GM12878 (cell line): ENCODE results near the gene CDH20. TPM values are rescaled to one million over a fixed set of nuclear protein-coding genes. Genes with fewer than 3 reads are reported as not detected.

ENCODE experiments used
- ATAC-seq: fragments of 200-7000 bp; cut with Tn5 transposase; 3 replicates; pipeline ENCODE4 v1.9.1; 2020; ENCODE audit warnings: mild to moderate bottlenecking, moderate library complexity
- BruUV-seq: library from RNA; stranded (reverse); fragments of 400-500 nt; replicated peaks from 2 replicates; lab custom pipeline; 2021; lab: Mats Ljungman, UMichigan
- CTCF ChIA-PET: fragments of 300-600 bp; sonication (Branson Sonifier 250); formaldehyde crosslinking; extraction: SDS; loops from one replicate; lab custom pipeline; 2021; ENCODE audit warnings: inconsistent platforms; lab: Yijun Ruan, JAX
- POLR2A ChIA-PET: fragments of 350-600 bp; formaldehyde crosslinking; extraction: SDS; loops from one replicate; lab custom pipeline; 2021; ENCODE audit warnings: inconsistent platforms; lab: Charles Lee
- RAD21 ChIA-PET: fragments of 300-600 bp; sonication (Branson Sonifier 250); formaldehyde crosslinking; loops from one replicate; lab custom pipeline; 2023; ENCODE audit warnings: antibody characterized with exemption; ENCODE audit not compliant: unreplicated experiment; lab: Charles Lee
- SMC1A ChIA-PET: fragments of 300-600 bp; sonication (Branson Sonifier 250); formaldehyde crosslinking; loops from one replicate; lab custom pipeline; 2023; ENCODE audit not compliant: unreplicated experiment, uncharacterized antibody; lab: Charles Lee
- DNase-seq: peaks from one replicate; pipeline ENCODE4 v3.0.0-alpha.2; 2011; ENCODE audit warnings: low read depth, low spot score
- FAIRE-seq: peaks from 3 replicates; lab custom pipeline; 2011; peaks lifted over from hg19 to GRCh38; lab: Jason Lieb, UNC
- H2AFZ ChIP-seq: 2 replicates; pipeline ENCODE4 v1.6.0; 2011; ENCODE audit warnings: low read depth, low read length, control low read depth; ENCODE audit not compliant: control insufficient read depth
- H3K27ac ChIP-seq: 2 replicates; pipeline ENCODE4 v1.5.1; 2011; ENCODE audit warnings: control low read depth; ENCODE audit not compliant: control insufficient read depth, insufficient read depth
- H3K27me3 ChIP-seq, 2 experiments: replicated peaks in 1 of 2; 2 replicates each; pipeline versions ENCODE4 v1.6.0 to v1.6.1; 2011; ENCODE audit warnings: low read length in 1 of 2; ENCODE audit not compliant: control insufficient read depth in 2 of 2, insufficient read depth in 2 of 2
- H3K36me3 ChIP-seq, 2 experiments: 2 replicates each; pipeline ENCODE4 v1.5.1; 2011; ENCODE audit warnings: low read length in 1 of 2; ENCODE audit not compliant: control insufficient read depth in 2 of 2, insufficient read depth in 2 of 2
- H3K4me1 ChIP-seq: 2 replicates; pipeline ENCODE4 v1.6.1; 2011; ENCODE audit warnings: mild to moderate bottlenecking, low read length, moderate library complexity, mixed read lengths; ENCODE audit not compliant: control insufficient read depth, insufficient read depth
- H3K4me2 ChIP-seq: 2 replicates; pipeline ENCODE4 v1.6.0; 2011; ENCODE audit warnings: control low read depth; ENCODE audit not compliant: control insufficient read depth, insufficient read depth
- H3K4me3 ChIP-seq: fragments of 200-600 bp; sonication (generic); 2 replicates; pipeline ENCODE4 v1.5.1; 2016
- H3K79me2 ChIP-seq: 2 replicates; pipeline ENCODE4 v1.6.0; 2011; ENCODE audit warnings: low read length; ENCODE audit not compliant: control insufficient read depth, insufficient read depth
- H3K9ac ChIP-seq: 2 replicates; pipeline ENCODE4 v1.8.0; 2011; ENCODE audit warnings: low read length, control low read depth, mixed read lengths; ENCODE audit not compliant: control insufficient read depth, insufficient read depth
- H3K9me3 ChIP-seq: replicated peaks from 3 replicates; pipeline ENCODE4 v1.5.1; 2011; ENCODE audit warnings: mild to moderate bottlenecking, low read length; ENCODE audit not compliant: control insufficient read depth, insufficient read depth
- H4K20me1 ChIP-seq: 2 replicates; pipeline ENCODE4 v1.6.0; 2011; ENCODE audit not compliant: control insufficient read depth, insufficient read depth
- ASH2L ChIP-seq: fragments of 300-600, 200-600 bp; sonication (generic); IDR thresholded peaks from 2 replicates; pipeline ENCODE4 v1.6.1; 2017; ENCODE audit warnings: low read depth, mild to moderate bottlenecking, borderline replicate concordance
- BHLHE40 ChIP-seq, 2 experiments: fragments of 450-650 bp in 1 of 2; IDR thresholded peaks; 2 replicates each; pipeline ENCODE4 v1.6.1; 2011 to 2017; ENCODE audit warnings: low read depth in 2 of 2, borderline replicate concordance in 1 of 2, improper control_type of control experiment in 1 of 2, low read length in 1 of 2, mild to moderate bottlenecking in 1 of 2
- CEBPZ ChIP-seq: fragments of 150-350 bp; IDR thresholded peaks from 2 replicates; pipeline ENCODE4 v1.6.1; 2016; ENCODE audit warnings: low read depth, low read length
- DPF2 ChIP-seq: fragments of 450-650 bp; IDR thresholded peaks from 2 replicates; pipeline ENCODE4 v1.6.1; 2017; ENCODE audit warnings: mild to moderate bottlenecking
- GATAD2B ChIP-seq: fragments of 450-650 bp; conservative IDR thresholded peaks from 2 replicates; pipeline ENCODE4 v1.6.1; 2017; ENCODE audit warnings: low read depth, mild to moderate bottlenecking, moderate library complexity
- IRF3 ChIP-seq: fragments of 450-650 bp; IDR thresholded peaks from 2 replicates; pipeline ENCODE4 v1.6.1; 2014; ENCODE audit warnings: mild to moderate bottlenecking
- JUND ChIP-seq: IDR thresholded peaks from 2 replicates; pipeline ENCODE4 v1.6.1; 2012; ENCODE audit warnings: low read depth, mild to moderate bottlenecking, low read length, improper control_type of control experiment, moderate library complexity
- NFIC ChIP-seq: IDR thresholded peaks from 2 replicates; pipeline ENCODE4 v1.6.1; 2012; ENCODE audit warnings: low read depth, mild to moderate bottlenecking, inconsistent platforms, low read length, moderate library complexity
- PAX8 ChIP-seq: fragments of 450-650 bp; IDR thresholded peaks from 2 replicates; pipeline ENCODE4 v1.6.1; 2017; ENCODE audit warnings: mild to moderate bottlenecking, moderate library complexity
- PML ChIP-seq: IDR thresholded peaks from 2 replicates; pipeline ENCODE4 v1.6.1; 2012; ENCODE audit warnings: low read length, inconsistent platforms
- SREBF2 ChIP-seq: IDR thresholded peaks from 2 replicates; pipeline ENCODE4 v1.6.1; 2012; ENCODE audit warnings: mild to moderate bottlenecking, low read length
- TCF7 ChIP-seq: IDR thresholded peaks from 2 replicates; pipeline ENCODE4 v1.6.1; 2014; ENCODE audit warnings: antibody characterized with exemption, borderline replicate concordance
- ZBED1 ChIP-seq: IDR thresholded peaks from 2 replicates; pipeline ENCODE4 v1.6.1; 2016; ENCODE audit warnings: borderline replicate concordance
- ZBTB33 ChIP-seq: fragments of 450-650 bp; IDR thresholded peaks from 2 replicates; pipeline ENCODE4 v1.6.1; 2017; ENCODE audit warnings: mild to moderate bottlenecking
- ZNF24 ChIP-seq: fragments of 450-650 bp; IDR thresholded peaks from 2 replicates; pipeline ENCODE4 v1.6.1; 2017; ENCODE audit warnings: antibody characterized with exemption, mild to moderate bottlenecking
- WGBS: methylation state at CpG from one replicate; pipeline ENCODE4 v1.1.6; 2016; ENCODE audit warnings: low lambda C conversion rate; ENCODE audit not compliant: insufficient replicate concordance, insufficient coverage; ENCODE audit errors: missing lambda C conversion rate; 5-methylcytosine and 5-hydroxymethylcytosine counted together
- in situ Hi-C: fragments of 300-500 bp; cut with MboI; formaldehyde crosslinking; loops from 9 replicates; pipeline ENCODE4 v1.14.3; 2018; ENCODE audit warnings: mixed read lengths
- intact Hi-C: fragments of 100-400 bp; cut with micrococcal nuclease; formaldehyde crosslinking; loops from one replicate; pipeline ENCODE4 v1.14.2; 2022; ENCODE audit not compliant: unreplicated experiment
- polyA plus RNA-seq, 11 experiments: library from polyadenylated mRNA; depleted of rRNA in 4 of 11; unstranded in 6 of 11; stranded (reverse) in 5 of 11; fragments of >200 nt; fragmentation: Nextera tagmentation in 4 of 11; fragmentation: Illumina TruSeq in 1 of 11; extraction: Ambion mirVana in 4 of 11; extraction: Trizol in 1 of 11; gene quantifications; 1 replicate in 1 of 11; 2 replicates in 10 of 11; pipeline versions ENCODE4 v1.2.1 to v1.2.3, GENCODE V29; 2011 to 2016; ENCODE audit warnings: inconsistent platforms in 2 of 11, missing spikeins in 2 of 11, low read depth in 1 of 11
- total RNA-seq, 4 experiments: library from RNA; depleted of rRNA in 3 of 4; stranded (reverse); fragments of >200 nt in 3 of 4; fragmentation: Illumina TruSeq in 1 of 4; extraction: Trizol in 1 of 4; gene quantifications; 2 replicates each; pipeline versions ENCODE4 v1.2.1 to v1.2.3, GENCODE V29; 2013 to 2021

CDH20 gene
- total and polyA plus RNA-seq, 10 of the 15 experiments (the other 5 are each of a cell fraction or from before 2014, with no cell fraction given): not detected

GRCh38 chr18:61286867-61287266, 46.4 kb upstream of the CDH20 start:
- Histone ChIP-seq H2AFZ (no peak overlapping the region), H3K9me3 (no peaks in the 10 kb centered on the region), H3K27me3 (no peaks in the 10 kb centered on the region; a peak in 1 of 4 replicates), H3K27ac (no peak overlapping the region), H4K20me1 (no peaks in the 10 kb centered on the region), H3K4me3 (no peak overlapping the region), H3K9ac (no peak overlapping the region), H3K36me3 (no peaks in the 10 kb centered on the region), H3K4me2 (no peak overlapping the region), H3K79me2 (no peaks in the 10 kb centered on the region), H3K4me1 (no peaks in the 10 kb centered on the region)
- FAIRE-seq (no peak), DNase-seq (no peak), ATAC-seq (no peak)
- ChIA-PET SMC1A (no interaction called here), RAD21 (no interaction called here), CTCF (no interaction called here), POLR2A (no interaction called here)
- TF ChIP-seq TCF7 (no peak), PAX8 (no peak), SREBF2 (no peak), ASH2L (no peak), ZNF24 (no peak), JUND (no peak), CEBPZ (no peak), ZBED1 (no peak), ZBTB33 (no peak), NFIC (no peak), IRF3 (no peak), BHLHE40 (IDR thresholded peaks at IDR 0.05; ENCODE audit: borderline replicate concordance in 1 of 2, low read depth in 2 of 2, low read length in 1 of 2) (no peak), DPF2 (no peak), PML (no peak), GATAD2B (no peak)
- intact Hi-C loops: no loop called here
- in situ Hi-C loops: no loop called here
- no TSS peak for BruUV-seq
- WGBS: 2% methylated on average over 4 of the region's 4 CpGs
